DMS114 treated with DMSO at 0.1 percent for 48 hours (cell line): Measurements from ENCODE around the gene DPEP2.

ENCODE experiments used
- DNase-seq: peaks from one replicate; lab custom pipeline; 2025; ENCODE audit not compliant: unreplicated experiment; lab: John Stamatoyannopoulos, UW

Gene DPEP2

DNA sequence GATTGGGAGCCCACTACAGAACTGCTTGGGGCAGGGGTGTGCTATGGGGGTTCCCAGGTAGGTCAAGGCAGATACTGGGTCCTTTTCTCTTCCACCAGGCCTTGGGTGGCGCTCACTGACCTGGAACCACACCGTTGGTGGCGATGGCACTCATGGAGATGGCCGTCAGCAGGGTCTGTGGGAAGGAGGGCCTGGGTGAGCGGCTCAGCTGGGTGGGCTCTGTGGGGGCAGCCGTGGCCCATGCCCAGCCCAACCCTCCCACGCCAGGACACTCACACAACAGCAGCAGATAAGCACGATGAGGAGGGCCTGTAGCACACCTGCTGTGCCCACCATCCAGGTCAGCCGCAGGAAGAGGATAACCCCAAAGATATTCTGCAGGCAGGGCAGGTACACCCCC lies 41.7 kb downstream of the DPEP2 start:
- DNase-seq: no peak

DNA sequence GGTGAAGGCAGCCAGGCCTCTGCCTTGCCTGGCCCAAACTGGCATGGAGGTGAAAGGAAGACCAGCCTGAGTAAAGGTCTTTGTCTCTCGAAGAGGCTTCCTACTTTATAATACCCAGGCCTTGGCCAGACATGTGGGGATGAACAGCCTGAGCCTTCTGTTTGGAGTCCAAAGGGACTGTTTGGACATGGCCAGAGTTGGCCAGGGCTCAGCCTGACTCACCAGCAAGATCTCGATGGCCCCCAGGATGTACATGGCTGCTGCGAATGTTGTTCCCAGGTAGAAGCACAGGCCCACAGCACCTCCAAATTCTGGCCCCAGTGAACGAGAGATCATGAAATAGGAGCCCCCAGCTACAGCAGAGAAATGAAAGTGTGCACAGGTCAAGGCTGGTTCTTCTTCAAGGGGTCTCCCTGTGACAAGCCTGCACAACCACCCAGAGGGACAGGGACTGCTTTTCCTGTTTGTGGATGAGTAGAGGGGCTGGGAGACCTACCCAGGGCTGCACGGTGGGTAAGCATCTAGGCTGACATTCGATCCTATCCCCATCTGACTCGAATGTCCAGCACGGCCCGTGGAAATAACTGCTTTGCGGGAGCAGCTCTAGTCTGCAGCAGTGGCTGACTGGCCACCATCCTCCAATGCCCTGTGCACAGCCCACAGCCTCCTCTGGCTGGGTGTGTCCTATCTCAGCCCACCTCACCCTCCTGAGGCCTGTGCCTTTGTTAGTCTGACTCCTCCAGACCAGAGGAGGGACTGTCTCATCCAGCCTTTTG lies 44.7 kb downstream of the DPEP2 start:
- no peak for DNase-seq

DNA sequence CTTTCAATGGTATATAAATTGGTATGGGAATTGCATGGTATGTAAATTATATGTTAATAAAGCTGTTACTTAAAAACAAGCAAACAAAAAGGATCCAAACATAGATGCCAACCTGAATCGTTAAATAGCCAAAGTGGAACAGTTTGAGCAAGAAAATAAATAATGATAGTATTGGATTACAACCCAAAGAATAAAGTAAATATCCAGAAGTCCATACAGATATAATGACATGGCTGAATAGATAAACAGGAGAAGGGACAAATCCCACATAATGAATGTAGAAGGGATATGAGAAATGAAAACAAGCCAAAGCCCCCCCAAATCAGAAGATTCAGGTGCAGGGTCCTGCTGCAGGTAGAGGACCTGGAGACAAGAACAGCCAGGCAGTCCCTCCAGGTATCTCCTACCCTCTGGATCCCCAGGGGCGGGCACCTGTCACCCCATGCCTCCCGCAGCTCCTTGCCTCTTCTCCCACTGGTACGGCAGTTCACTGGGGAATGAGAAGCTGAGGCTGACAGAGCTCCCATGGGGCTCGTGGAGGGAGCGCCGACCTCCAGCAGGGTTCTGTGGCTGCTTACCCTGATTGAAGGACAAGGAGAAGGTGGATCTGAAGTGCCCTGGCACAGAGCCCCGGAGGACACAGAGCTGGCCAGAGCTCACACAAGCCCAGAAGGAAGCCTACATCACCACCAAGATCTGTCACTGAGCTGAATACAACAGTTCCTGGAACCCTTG lies 45.5 kb downstream of the DPEP2 start:
- DNase-seq: no peak

DNA sequence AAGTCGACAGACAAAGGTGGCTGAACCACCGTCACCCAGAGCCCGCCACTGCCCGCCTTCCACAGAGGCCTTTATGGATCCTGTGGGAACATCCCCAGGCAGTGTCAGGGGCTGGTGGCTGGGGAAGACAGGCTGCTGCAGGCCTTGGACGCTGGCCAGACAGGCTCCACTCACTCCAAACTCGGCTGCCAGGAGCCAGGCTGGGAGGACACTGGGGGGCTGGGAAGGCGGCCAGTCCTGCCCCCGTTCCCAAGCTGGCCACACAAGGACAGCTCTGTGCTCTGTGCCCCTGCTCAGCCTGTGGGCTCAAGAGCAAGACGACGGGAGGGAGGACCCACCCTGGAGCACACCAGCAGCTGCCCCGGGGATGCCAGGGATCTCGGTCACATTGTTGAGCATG lies 47.8 kb downstream of the DPEP2 start:
- no peak for DNase-seq

DNA sequence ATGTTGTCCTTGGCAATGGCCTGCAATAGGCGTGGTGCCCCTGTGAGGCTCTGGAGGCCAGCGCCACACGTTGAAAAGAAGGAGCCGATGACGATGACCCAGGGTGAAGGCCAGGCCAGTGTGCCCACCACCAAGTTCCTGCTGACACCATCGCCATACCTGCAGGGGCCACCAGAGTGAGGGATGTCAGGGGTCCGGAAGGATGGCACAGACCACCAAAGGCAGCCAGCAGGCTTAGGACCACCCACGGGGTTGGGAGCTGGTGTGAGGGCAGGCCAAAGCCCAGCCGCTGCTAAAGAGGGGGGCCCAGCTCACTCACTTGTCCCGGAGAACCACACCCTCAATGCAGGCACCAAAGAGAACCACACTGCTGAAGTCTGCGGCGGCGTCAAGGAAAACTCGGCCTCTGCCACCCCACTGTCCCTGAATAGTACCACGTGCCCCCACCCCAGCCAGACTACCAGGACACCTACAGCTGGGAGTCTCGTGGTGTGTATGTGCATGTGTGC lies 48.9 kb downstream of the DPEP2 start:
- no peak for DNase-seq

DNA sequence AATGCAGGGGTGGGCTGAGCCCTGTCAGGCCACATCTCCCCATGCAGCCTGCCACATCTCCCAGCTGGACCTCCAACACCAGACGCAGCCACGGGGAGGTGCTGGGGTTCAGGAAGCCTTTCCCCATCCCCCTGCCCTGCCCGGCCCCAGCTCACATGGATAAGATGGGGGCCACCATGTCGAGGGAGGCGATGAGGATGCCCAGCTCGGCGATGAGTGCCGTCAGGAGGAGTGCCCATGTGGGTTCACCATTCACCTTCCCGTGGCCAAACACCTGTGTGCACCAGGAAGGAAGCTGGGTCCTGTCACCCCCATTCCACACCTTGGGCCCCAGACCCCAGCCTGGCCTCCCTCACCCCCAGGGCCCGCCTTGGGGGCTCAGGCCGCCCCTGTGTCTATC lies 49.6 kb downstream of the DPEP2 start:
- DNase-seq: no peak

DNA sequence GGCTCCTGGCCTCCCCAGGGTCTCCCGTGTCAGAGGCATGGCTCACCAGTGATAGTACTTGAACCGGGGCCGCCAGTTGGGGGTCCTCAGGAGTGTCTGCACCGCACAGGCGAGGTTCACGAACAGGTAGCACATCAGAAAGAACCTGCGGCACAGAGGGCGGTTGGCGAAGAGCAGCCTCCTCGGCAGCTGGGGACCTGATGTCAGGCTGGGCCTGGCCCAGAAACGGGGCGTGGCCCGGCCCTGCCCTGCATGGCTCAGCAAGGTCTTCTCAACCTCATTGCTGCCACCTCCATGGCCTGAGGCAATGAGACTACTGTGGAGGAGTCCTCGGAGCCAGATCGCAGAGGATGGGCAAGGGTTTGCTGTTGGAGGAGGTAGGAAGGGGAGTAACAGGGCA lies 51.3 kb downstream of the DPEP2 start:
- DNase-seq: no peak

DNA sequence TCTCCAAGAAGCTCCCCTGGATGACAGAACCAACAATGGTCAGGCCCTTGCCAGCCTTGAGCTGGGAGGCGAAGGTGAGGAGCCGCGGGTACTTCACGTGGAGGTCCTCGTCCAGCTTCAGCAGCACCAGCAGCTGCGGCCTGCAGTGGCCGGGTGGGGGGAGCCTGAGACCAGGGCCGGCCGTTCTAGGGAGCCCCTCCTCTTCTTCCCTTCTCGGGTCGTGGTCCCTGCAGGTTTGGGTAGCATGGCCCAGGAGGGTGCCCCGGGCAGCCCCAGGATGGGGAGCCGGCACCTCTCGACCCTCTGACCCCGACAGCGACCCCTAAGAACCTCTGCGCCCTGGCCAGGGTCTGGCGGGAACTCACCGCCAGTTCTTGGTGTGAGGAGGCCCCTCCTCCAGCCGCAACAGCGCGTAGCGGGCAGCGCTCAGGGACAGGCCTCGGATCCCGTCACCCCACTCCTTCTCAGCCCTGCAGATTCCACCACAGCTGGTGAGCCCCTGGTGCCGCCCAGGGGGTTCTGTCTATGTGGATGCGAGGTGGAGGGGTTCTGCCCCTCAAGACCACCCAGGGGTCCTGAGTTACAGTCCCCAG lies 52.2 kb downstream of the DPEP2 start:
- DNase-seq: no peak

DNA sequence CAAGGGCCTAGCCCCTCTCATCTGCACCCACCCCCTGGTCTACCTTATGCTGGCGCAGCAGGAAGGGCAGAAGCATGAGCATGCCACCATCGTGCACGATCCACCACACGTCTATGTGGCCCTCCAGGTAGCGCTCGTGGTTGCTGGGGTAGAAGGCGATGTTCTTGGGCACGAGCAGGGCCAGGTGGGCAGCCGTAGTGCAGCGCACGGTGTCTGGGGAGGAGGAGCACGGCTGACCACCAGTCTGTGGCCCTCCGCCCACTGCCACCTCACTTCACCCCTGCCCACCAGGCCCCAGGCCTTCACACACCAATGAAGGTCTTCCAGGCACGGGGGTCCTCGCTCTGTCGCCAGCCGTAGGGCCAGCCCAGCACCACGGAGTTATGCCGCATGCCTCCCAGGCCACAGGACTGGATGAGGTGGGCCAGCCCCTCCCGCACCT lies 53.1 kb downstream of the DPEP2 start:
- DNase-seq: no peak

DNA sequence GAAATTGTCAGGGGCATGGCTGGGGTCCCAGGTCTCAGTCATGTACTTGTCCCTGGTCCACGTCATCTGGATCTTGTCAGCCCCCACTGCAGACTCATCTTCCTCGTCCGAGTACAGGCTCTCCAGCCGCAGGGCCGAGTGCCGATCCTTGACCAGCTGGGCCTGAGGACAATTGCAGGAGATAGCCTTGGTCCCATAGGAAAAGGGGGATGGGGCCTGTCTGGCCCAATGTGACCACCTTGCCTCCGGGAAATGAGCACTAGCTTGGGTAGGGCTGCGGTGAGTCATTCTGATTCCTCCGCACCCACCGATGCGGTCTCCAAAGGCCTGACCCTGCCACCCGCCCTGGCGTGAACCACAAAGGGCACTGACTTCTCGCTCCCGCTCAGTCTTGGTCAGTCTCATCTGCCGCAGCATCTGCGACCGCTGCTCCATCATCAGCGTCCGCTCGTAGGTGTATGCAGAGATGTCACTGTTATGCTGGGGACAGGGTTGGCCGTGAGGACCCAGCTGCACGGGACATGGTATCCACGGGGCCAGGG lies 53.8 kb downstream of the DPEP2 start:
- no peak for DNase-seq

DNA sequence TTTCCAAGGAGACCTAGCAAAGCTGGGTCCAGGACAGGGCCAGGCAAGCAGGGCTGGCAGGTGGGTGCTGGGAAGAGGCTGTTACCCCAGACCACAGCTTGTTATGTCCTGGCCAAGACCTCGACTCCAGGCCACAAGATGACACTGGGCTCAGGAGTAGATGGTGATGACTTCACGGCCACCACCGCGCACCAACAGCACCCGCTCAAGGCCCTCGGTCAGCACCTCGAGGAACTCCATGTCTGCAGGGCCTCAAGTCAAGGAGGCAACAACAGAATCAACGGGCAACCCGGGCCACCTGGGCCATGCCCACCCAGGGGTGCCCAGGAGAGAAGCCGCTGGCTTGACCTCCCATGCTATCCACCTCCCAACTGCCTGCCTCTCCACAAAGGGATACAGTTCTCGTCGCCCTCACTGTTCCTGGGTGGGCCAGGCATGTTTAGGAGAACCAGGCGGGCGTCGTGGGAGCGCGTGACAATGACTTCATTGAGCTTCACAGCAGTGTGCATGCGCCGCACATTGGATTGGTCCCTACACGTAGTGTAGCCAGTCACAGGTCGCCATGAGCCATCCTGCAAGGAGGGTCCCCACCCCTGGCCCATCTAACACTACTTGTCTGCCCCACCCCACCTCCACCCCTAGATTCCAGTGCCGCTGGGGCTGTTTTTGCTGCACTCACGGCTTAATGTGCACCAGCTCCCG lies 54.4 kb downstream of the DPEP2 start:
- DNase-seq: no peak

DNA sequence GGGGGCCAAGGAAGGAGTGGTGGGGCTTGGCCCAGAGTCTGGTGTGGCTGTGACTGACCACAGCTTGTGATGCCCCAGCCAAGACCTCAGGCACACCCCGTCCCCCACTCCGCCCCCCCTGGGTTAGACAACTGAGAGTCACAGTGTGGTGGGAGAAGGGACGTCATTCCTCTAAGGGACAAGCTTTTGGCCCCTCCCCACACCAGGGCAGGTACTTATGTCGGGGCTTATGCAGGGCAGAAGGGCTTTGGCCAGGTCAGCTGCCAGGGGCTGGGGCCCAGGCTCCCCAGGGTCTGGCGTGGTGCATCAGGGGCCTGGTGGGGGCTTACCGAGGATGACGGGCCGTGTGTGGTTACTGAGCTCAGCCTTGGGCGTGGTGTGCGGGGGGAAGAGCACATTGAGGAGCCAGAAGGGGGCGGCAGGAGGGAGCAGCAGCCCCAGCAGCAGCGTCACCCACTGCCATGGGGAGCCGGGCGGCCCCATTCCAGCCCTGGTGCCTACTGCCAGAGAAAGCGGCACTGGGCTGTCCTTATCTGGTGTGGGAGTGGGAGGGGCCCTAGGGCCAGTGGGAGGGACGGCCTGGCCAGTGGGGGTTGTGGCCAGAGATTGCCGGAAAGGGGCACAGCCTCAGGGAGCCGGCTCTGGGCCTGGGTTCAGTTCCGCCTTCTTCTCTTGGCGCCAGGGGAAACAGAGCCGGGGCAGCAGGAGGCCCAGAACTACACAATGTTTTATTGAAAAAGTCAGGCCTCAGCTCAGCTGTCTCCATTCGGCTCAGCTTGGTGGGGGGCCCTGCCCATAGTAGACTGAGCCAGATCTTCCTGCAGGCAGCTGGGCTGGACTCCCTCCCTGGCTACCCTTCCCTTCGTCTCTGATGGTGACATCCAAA lies 55.4 kb downstream of the DPEP2 start, which contains the start of gene LCAT:
Gene LCAT (minus strand): TSS at position 502 of the 886 bp plus-strand sequence. CDS start 19 bp downstream, at position 483.
- no peak for DNase-seq

DNA sequence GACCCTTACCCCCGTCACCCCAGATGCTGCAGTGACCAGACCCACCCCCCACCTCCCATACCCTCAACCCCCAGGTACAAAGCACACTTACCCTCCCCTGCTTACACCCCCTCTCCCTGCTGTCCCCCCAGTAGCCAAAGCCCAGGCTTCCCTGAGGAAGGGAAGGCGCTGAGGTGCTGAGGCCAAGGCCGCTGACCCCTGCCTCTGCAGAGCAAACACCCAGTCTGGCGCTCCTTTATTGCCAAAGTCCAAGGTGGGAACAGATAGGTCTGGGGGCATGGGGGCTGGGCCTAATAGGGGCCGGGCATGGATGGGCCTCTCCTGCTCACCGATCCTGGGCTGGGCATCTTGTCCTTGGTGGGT lies 56.0 kb downstream of the DPEP2 start:
- DNase-seq: no peak

DNA sequence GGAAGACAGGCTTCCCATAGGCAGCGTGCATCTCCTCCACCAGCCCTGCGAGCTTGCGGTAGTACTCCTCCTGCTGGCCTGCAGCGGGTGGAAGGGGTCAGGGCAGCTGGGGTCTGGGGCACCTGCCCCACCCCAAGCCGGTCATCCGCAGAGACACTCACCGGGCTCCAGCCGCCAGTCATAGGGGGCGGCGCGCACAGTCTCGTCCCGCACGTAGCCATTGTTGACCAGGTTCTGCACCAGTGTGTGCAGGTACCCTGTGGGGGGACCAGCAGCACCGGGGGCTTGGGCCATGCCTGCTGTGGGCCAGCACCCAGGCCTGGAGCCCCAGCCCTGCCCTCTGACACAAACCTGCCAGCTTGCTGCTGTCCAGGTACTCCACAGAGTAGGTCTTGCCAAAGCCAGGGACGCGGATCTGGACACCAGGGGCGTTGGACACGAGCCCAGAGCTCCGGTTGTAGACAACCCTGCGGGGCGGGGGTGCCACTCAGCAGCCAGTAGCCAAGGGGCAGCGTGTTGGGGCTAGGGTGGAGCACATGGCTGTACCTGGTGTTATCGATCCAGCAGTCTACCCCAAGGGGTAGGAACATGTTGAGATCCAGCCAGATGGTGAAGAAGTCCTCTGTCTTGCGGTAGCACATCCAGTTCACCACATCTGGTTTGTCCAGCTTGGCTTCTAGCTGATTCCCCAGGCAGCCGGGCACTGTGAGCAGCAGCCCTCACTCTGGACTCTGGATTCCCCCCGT lies 56.6 kb downstream of the DPEP2 start:
- DNase-seq: no peak

DNA sequence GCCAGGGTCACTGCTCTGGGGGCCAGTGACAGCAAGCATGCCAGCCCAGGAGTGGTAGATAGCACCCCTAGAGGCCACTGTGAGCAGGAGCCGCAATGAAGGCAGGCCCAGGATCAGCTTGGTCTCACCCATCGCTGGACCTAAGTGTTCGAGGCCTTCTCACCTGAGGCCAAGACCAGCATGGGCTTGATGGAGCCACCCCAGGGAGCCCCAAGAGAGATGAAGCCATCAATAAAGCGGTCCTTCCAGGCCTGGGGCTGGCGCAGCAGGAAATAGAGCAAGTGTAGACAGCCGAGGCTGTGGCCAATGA lies 57.1 kb downstream of the DPEP2 start:
- peak; percentile 26 for DNase-seq

DNA sequence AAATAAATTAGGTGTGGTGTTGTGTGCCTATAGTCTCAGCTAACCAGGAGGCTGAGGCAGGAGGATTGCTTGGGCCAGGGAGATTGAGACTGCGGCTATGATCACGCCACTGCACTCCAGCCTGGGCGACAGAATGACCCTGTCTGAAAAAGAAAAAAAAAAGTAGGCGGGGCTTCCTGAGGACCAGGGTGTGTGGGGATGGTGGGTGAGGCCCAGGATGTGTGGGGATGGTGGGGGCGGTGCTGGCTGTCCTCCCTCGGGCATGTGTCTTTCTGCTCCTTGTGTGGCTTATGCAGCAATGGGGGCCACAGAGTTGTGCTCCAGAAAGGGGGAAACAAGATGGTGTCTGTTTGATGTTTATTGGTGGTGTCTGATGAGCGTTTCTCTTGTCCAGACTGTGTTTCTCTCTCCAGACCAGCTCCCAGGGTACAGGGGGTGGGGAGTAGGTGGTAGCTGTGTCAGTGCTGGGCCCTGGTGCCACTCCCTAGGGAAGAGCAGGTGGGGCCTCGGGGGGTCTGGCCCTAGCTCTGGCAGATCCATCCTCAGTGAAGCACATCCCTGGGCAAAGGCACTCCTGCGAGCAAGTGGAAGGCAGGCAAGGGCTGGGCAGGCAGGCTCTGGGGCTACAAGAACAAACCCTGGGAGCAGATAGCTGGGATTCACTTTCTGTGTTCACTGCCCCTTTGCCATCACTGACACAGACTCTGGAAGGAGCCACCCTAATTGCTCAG lies 57.6 kb downstream of the DPEP2 start:
- DNase-seq: no peak

DNA sequence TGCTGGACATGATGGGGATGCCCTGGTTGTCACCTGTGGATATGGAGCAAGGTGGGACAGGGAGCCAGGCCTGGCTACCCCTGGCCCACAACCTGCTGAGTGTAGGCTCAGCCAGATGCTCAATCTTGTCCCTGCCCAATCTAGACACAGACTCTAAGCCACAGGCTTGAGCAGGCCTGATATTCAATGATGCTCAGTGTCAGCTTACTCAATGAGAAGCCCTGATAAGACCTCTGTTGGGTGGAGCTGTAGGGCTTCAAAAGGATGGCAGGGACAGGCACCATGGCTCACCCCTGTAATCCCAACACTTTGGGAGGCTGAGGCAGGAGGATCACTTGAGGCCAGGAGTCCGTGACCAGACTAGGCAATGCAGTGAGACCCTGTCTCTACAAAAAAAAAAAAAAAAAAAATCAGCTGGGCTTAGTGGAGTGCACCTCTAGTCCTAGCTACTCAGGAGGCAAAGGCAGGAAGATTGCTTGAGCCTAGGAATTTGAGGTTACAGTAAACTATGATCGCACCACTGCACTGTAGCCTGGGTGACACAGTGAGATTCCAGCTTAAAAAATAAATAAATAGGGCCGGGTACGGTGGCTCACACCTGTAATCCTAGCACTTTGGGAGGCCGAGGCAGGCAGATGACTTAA lies 58.7 kb downstream of the DPEP2 start:
- no peak for DNase-seq
